ENCODE measurements around the gene MRPL28. TPM values are rescaled to one million over a fixed set of nuclear protein-coding genes. Genes with fewer than 3 reads are reported as not detected.
A peak's percentile ranks its signal among the peaks of the same experiment; 100 is the strongest.
"Not testable (repeated sequence)": the region's sequence is repeated elsewhere in the genome, so short reads cannot be mapped to it uniquely, and the experiment has no call there.

The MRPL28 gene
- total and polyA plus RNA-seq, 2 donors (not counting 3 experiments of a cell fraction or from before 2014, with no cell fraction given) = 104 to 180 TPM

DNA sequence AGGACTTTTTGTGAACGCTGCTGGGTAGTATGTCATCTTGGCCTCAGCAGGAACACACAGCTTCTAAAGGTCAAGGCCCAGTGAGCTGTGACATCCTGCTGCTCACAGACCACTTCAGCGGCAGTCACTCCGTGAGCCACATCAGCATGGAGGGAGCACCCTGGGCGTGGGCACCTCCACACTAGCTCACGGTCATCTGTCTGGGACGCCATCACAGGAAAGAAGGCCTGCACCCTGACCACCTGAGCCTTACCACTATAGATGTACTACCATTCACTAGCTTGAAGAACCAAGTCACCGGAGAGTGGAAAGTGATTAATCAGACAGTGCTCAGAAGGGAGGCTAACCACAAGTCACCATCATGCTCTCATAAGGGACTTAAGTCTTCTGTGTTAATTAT lies 21.1 kb downstream of the MRPL28 start:
- Histone ChIP-seq H3K4me2 (ENCODE audit: insufficient read depth, low read length) (no peak overlapping the region), H3K27ac (ENCODE audit: insufficient read depth, low read depth, low read length) (no peak overlapping the region), H3K79me2 (ENCODE audit: control insufficient read depth, insufficient read depth, low read length) (peaks cover 64% of the 10 kb centered on the region), H3K9ac (replicated peaks; ENCODE audit: extremely low read depth, insufficient read depth, low read length) (no peak overlapping the region), H3K4me3 (replicated peaks in 1 of 3; ENCODE audit: insufficient read depth in 1 of 3, low read depth in 1 of 3, low read length in 3 of 3) (no peak overlapping the region), H4K20me1 (replicated peaks; ENCODE audit: control insufficient read depth, extremely low read depth, insufficient read depth, low read length) (peaks cover 2% of the 10 kb centered on the region), H3K36me3 (ENCODE audit: control insufficient read depth in 2 of 2, extremely low read depth in 1 of 2, insufficient read depth in 2 of 2, low read length in 2 of 2) (peaks cover 0 to 13% of the 10 kb centered on the region in 2 experiments), H3K27me3 (ENCODE audit: control insufficient read depth in 2 of 2, insufficient read depth in 2 of 2, low read length in 2 of 2) (no peaks in the 10 kb centered on the region), H3K4me1 (ENCODE audit: control insufficient read depth, extremely low read depth, insufficient read depth, low read length) (peaks cover 6% of the 10 kb centered on the region), H2AFZ (ENCODE audit: low read depth, low read length) (no peak overlapping the region), H3K9me3 (replicated peaks; ENCODE audit: control insufficient read depth, insufficient read depth, low read length) (no peaks in the 10 kb centered on the region), H3K9me1 (replicated peaks; ENCODE audit: control insufficient read depth, extremely low read depth, insufficient read depth, low read length) (no peaks in the 10 kb centered on the region)
- FAIRE-seq = peak; percentile 31
- dilution Hi-C loops (cut with MboI; ENCODE audit: extremely low pct_ligation_motif_present, low sequenced_read_pairs) = no loop called here
- BruUV-seq (replicated peaks) = no TSS peak
- ChIA-PET POLR2A (no interaction called here), CTCF (interaction anchor here (0.6 to 3.8 kb wide), 5 partner anchors 12 to 242 kb away, joined by 3 to 26 read pairs (median 3); no protein-coding TSS in a partner anchor)
- no peak for DNase-seq (ENCODE audit: low read depth, low spot score)
- TF ChIP-seq EZH2 (IDR thresholded peaks at IDR 0.05; ENCODE audit: borderline replicate concordance, low read depth, low read length, severe bottlenecking) (no peak), POLR2A (IDR thresholded peaks at IDR 0.05; ENCODE audit: low read depth, low read length) (no peak), MYC (IDR thresholded peaks at IDR 0.05; ENCODE audit: low read depth, low read length) (no peak), FOS (IDR thresholded peaks at IDR 0.05; ENCODE audit: borderline replicate concordance, insufficient read depth, low read length) (no peak), GATA2 (IDR thresholded peaks at IDR 0.05; ENCODE audit: insufficient read depth, insufficient read length, low read depth, low read length) (no peak), JUN (IDR thresholded peaks at IDR 0.05; ENCODE audit: borderline replicate concordance, insufficient read depth, insufficient read length, low read depth) (no peak), POLR2AphosphoS5 (IDR thresholded peaks at IDR 0.05; ENCODE audit: insufficient read depth, low read depth, low read length) (no peak)
- TF ChIP-seq, protein P1, sequence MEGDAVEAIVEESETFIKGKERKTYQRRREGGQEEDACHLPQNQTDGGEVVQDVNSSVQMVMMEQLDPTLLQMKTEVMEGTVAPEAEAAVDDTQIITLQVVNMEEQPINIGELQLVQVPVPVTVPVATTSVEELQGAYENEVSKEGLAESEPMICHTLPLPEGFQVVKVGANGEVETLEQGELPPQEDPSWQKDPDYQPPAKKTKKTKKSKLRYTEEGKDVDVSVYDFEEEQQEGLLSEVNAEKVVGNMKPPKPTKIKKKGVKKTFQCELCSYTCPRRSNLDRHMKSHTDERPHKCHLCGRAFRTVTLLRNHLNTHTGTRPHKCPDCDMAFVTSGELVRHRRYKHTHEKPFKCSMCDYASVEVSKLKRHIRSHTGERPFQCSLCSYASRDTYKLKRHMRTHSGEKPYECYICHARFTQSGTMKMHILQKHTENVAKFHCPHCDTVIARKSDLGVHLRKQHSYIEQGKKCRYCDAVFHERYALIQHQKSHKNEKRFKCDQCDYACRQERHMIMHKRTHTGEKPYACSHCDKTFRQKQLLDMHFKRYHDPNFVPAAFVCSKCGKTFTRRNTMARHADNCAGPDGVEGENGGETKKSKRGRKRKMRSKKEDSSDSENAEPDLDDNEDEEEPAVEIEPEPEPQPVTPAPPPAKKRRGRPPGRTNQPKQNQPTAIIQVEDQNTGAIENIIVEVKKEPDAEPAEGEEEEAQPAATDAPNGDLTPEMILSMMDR (IDR thresholded peaks at IDR 0.05; ENCODE audit: extremely low read depth in 1 of 2, insufficient read depth in 1 of 2, low read depth in 1 of 2, low read length in 2 of 2) = no peak
- TF ChIP-seq, protein P2, sequence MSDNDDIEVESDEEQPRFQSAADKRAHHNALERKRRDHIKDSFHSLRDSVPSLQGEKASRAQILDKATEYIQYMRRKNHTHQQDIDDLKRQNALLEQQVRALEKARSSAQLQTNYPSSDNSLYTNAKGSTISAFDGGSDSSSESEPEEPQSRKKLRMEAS (IDR thresholded peaks at IDR 0.05; ENCODE audit: insufficient read depth, insufficient read length) = no peak
- intact Hi-C loops (cut with micrococcal nuclease) = no loop called here

DNA sequence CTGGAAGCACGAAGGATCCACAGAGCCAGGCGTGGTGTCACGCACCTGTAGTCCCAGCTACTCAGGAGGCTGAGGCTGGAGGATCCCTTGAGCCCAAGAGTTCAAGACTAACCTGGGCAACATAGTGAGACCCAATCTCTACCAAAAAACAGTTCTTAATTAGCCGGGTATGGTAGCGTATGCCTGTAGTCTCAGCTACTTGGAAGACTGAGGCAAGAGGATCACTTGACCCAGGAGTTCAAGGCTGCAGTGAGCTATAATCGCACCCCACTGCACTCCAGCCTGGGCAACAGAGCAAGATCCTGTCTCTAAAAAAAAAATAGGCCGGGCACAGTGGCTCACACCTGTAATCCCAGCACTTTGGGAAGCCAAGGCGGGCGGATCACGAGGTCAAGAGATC lies 21.8 kb downstream of the MRPL28 start:
- H3K9ac ChIP-seq (replicated peaks; ENCODE audit: extremely low read depth, insufficient read depth, low read length); POLR2A ChIA-PET; BruUV-seq (replicated peaks); intact Hi-C loops (cut with micrococcal nuclease); H3K9me1 ChIP-seq (replicated peaks; ENCODE audit: control insufficient read depth, extremely low read depth, insufficient read depth, low read length); H3K4me3 ChIP-seq (replicated peaks in 1 of 3; ENCODE audit: insufficient read depth in 1 of 3, low read depth in 1 of 3, low read length in 3 of 3); H3K4me1 ChIP-seq (ENCODE audit: control insufficient read depth, extremely low read depth, insufficient read depth, low read length); H2AFZ ChIP-seq (ENCODE audit: low read depth, low read length); H3K27me3 ChIP-seq (ENCODE audit: control insufficient read depth in 2 of 2, insufficient read depth in 2 of 2, low read length in 2 of 2); H3K9me3 ChIP-seq (replicated peaks; ENCODE audit: control insufficient read depth, insufficient read depth, low read length); H4K20me1 ChIP-seq (replicated peaks; ENCODE audit: control insufficient read depth, extremely low read depth, insufficient read depth, low read length); DNase-seq (ENCODE audit: low read depth, low spot score); H3K4me2 ChIP-seq (ENCODE audit: insufficient read depth, low read length); dilution Hi-C loops (cut with MboI; ENCODE audit: extremely low pct_ligation_motif_present, low sequenced_read_pairs); H3K27ac ChIP-seq (ENCODE audit: insufficient read depth, low read depth, low read length); FAIRE-seq: not testable (repeated sequence)
- CTCF ChIA-PET = interaction anchor here (1.0 to 3.8 kb wide), 3 partner anchors 12 to 48 kb away, joined by 3 to 26 read pairs (median 3); no protein-coding TSS in a partner anchor
- peaks cover 70% of the 10 kb centered on the region for H3K79me2 ChIP-seq (ENCODE audit: control insufficient read depth, insufficient read depth, low read length)
- H3K36me3 ChIP-seq (ENCODE audit: control insufficient read depth in 2 of 2, extremely low read depth in 1 of 2, insufficient read depth in 2 of 2, low read length in 2 of 2) = peaks cover 0 to 13% of the 10 kb centered on the region in 2 experiments

All from endothelial cell of umbilical vein (primary cell).